ENCODE results near the gene SLC25A34. TPM values are rescaled to one million over a fixed set of nuclear protein-coding genes. Genes with fewer than 3 reads are reported as not detected.

Gene SLC25A34
- total and polyA plus RNA-seq, 2 of the 13 experiments (the other 11 are each of a cell fraction or from before 2014, with no cell fraction given), result 0.13 to 0.18 TPM

GRCh38 chr1:15747378-15747777 is 11.3 kb downstream of the SLC25A34 start (continued):
- no peak for TF ChIP-seq ZBTB25 (CRISPR knock-in tag; IDR thresholded peaks at IDR 0.05)
- TF ChIP-seq HOMEZ (CRISPR knock-in tag; IDR thresholded peaks at IDR 0.05; ENCODE audit: low read depth), result no peak
- no peak for TF ChIP-seq ZSCAN31 (CRISPR knock-in tag; IDR thresholded peaks at IDR 0.05; ENCODE audit: low read depth)
- no peak for TF ChIP-seq ZC3H4 (CRISPR knock-in tag; IDR thresholded peaks at IDR 0.05; ENCODE audit: borderline replicate concordance)
- peak; percentile 67; the same call in 1 of the 2 replicates for TF ChIP-seq ZNF740 (CRISPR knock-in tag; IDR thresholded peaks at IDR 0.05)
- TF ChIP-seq ZNF264 (CRISPR knock-in tag; IDR thresholded peaks at IDR 0.05), result no peak
- TF ChIP-seq SMC3 (IDR thresholded peaks at IDR 0.05; ENCODE audit: low read length), result no peak
- TF ChIP-seq MATR3 (CRISPR knock-in tag; IDR thresholded peaks at IDR 0.05), result no peak
- no peak for TF ChIP-seq NFRKB (IDR thresholded peaks at IDR 0.05)
- peak; percentile 54; the same call in 1 of the 2 replicates for TF ChIP-seq HNRNPL (IDR thresholded peaks at IDR 0.05; ENCODE audit: low read depth, low read length)
- no peak for TF ChIP-seq ZNF468 (CRISPR knock-in tag; IDR thresholded peaks at IDR 0.05)
- TF ChIP-seq JARID2 (CRISPR knock-in tag; IDR thresholded peaks at IDR 0.05; ENCODE audit: insufficient replicate concordance), result no peak
- TF ChIP-seq ZNF510 (CRISPR knock-in tag; IDR thresholded peaks at IDR 0.05; ENCODE audit: low read depth), result 0 out of 2 replicates have a peak, but pooled peaks have one; percentile 69
- TF ChIP-seq HNF1A (IDR thresholded peaks at IDR 0.05; ENCODE audit: low read depth), result no peak
- peak; percentile 28; the same call in 1 of the 2 replicates for TF ChIP-seq HNF1A (CRISPR knock-in tag; IDR thresholded peaks at IDR 0.05; ENCODE audit: borderline replicate concordance)
- no peak for TF ChIP-seq ZNF496 (CRISPR knock-in tag; IDR thresholded peaks at IDR 0.05; ENCODE audit: insufficient replicate concordance)
- no peak for TF ChIP-seq ZNF567 (CRISPR knock-in tag; IDR thresholded peaks at IDR 0.05; ENCODE audit: borderline replicate concordance)
- no peak for TF ChIP-seq ZNF350 (CRISPR knock-in tag; IDR thresholded peaks at IDR 0.05; ENCODE audit: borderline replicate concordance, low read depth)
- TF ChIP-seq ZSCAN21 (CRISPR knock-in tag; IDR thresholded peaks at IDR 0.05; ENCODE audit: borderline replicate concordance), result no peak
- TF ChIP-seq ZNF333 (CRISPR knock-in tag; IDR thresholded peaks at IDR 0.05; ENCODE audit: borderline replicate concordance), result no peak
